CD4-positive, alpha-beta memory T cell (primary cell): ENCODE measurements around the gene PAF1. TPM values are rescaled to one million over a fixed set of nuclear protein-coding genes. Genes with fewer than 3 reads are reported as not detected.

Source experiments
- CTCF ChIA-PET: fragments of 350-600 bp; sonication (Branson Sonifier 250); formaldehyde crosslinking; loops from one replicate; lab custom pipeline; 2021; ENCODE audit warnings: inconsistent platforms; ENCODE audit not compliant: partially characterized antibody; lab: Charles Lee
- POLR2A ChIA-PET: fragments of 350-600 bp; sonication (Branson Sonifier 250); formaldehyde crosslinking; loops from one replicate; lab custom pipeline; 2021; ENCODE audit not compliant: partially characterized antibody; lab: Charles Lee
- DNase-seq, 5 donors: peaks; one replicate each; pipeline versions ENCODE4 v3.0.0 to v3.0.0-alpha.2; 2020 to 2022; ENCODE audit warnings: mixed read lengths in 1 of 5
- H3K27ac ChIP-seq: one replicate; pipeline ENCODE4 v1.7.0; 2013; ENCODE audit warnings: low read depth, low read length
- H3K27me3 ChIP-seq: 2 replicates; pipeline ENCODE4 v1.7.0; 2013; ENCODE audit warnings: mild to moderate bottlenecking, low read length, moderate library complexity; ENCODE audit not compliant: insufficient read depth
- H3K36me3 ChIP-seq: 2 replicates; pipeline ENCODE4 v1.7.0; 2013; ENCODE audit warnings: mild to moderate bottlenecking, low read length, moderate library complexity; ENCODE audit not compliant: insufficient read depth
- H3K4me1 ChIP-seq: 2 replicates; pipeline ENCODE4 v1.7.0; 2013; ENCODE audit warnings: mild to moderate bottlenecking, low read length, moderate library complexity; ENCODE audit not compliant: insufficient read depth
- H3K4me3 ChIP-seq, 2 donors: one replicate each; pipeline ENCODE4 v1.7.0; 2013; ENCODE audit warnings: low read length in 2 of 2, mild to moderate bottlenecking in 1 of 2
- H3K9me3 ChIP-seq, 2 donors: one replicate each; pipeline ENCODE4 v1.7.0; 2013; ENCODE audit warnings: low read length in 2 of 2, control low read depth in 1 of 2; ENCODE audit not compliant: control insufficient read depth in 1 of 2
- H3K27ac Mint-ChIP-seq, 7 donors: one replicate each; pipeline ENCODE4 v1.8.0; 2020 to 2021; ENCODE audit warnings: mixed read lengths in 7 of 7, mild to moderate bottlenecking in 6 of 7, inconsistent platforms in 3 of 7, moderate library complexity in 3 of 7
- H3K27me3 Mint-ChIP-seq, 2 donors: one replicate each; pipeline ENCODE4 v1.8.0; 2020 to 2021; ENCODE audit warnings: mixed read lengths in 2 of 2
- H3K36me3 Mint-ChIP-seq, 2 donors: one replicate each; pipeline ENCODE4 v1.8.0; 2020 to 2021; ENCODE audit warnings: mixed read lengths in 2 of 2, inconsistent platforms in 1 of 2, mild to moderate bottlenecking in 1 of 2
- H3K4me1 Mint-ChIP-seq, 4 donors: one replicate each; pipeline ENCODE4 v1.8.0; 2020 to 2021; ENCODE audit warnings: mixed read lengths in 4 of 4, mild to moderate bottlenecking in 1 of 4
- H3K4me3 Mint-ChIP-seq, 8 donors: one replicate each; pipeline ENCODE4 v1.8.0; 2020 to 2021; ENCODE audit warnings: mixed read lengths in 8 of 8, mild to moderate bottlenecking in 7 of 8, moderate library complexity in 6 of 8, inconsistent platforms in 3 of 8
- H3K9me3 Mint-ChIP-seq, 8 donors: one replicate each; pipeline ENCODE4 v1.8.0; 2020 to 2021; ENCODE audit warnings: mixed read lengths in 8 of 8, mild to moderate bottlenecking in 5 of 8, inconsistent platforms in 3 of 8, moderate library complexity in 1 of 8
- intact Hi-C: fragments of 100-400 bp; cut with micrococcal nuclease; formaldehyde crosslinking; loops from one replicate; pipeline ENCODE4 v1.15.1; 2023
- polyA plus RNA-seq, 2 donors: library from polyadenylated mRNA; unstranded; fragments of 300-500 nt; fragmentation: Illumina TruSeq; gene quantifications; one replicate each; pipeline ENCODE4 v1.2.3, GENCODE V29; 2021
- total RNA-seq, 2 experiments: library from RNA; stranded (reverse); gene quantifications; one replicate each; pipeline ENCODE4 v1.2.3, GENCODE V29; 2021

PAF1 gene
- total and polyA plus RNA-seq, 4 experiments from 2014 or later, result 21.5 to 53.8 (median 47.9) TPM

- peak overlapping the region; percentile 100 for H3K27ac ChIP-seq
- Mint-ChIP-seq H3K4me1 (peaks cover 25 to 58% (median 35%) of the 10 kb centered on the region in 4 donors), H3K4me3 (peak overlapping the region; percentile 75 to 98 (median 90)), H3K9me3 (peaks cover 0 to 10% (median 0%) of the 10 kb centered on the region in 8 donors), H3K36me3 (peaks cover 15 to 53% of the 10 kb centered on the region in 2 donors), H3K27me3 (peaks cover 0 to 7% of the 10 kb centered on the region in 2 donors), H3K27ac (peak overlapping the region; percentile 68 to 100 (median 87))
- H3K9me3 ChIP-seq, result no peaks in the 10 kb centered on the region
- H3K4me1 ChIP-seq, result peaks cover 32% of the 10 kb centered on the region
- peak in 1 of 5 donors; percentile 67 for DNase-seq
- intact Hi-C loops, result loop anchor here (1.0 kb wide), 8 partner anchors 12 to 291 kb away; partner anchors contain the start of genes EID2B, MED29, PAF1 and SAMD4B
- peaks cover 13% of the 10 kb centered on the region for H3K36me3 ChIP-seq
- peak overlapping the region; percentile 69 to 74 for H3K4me3 ChIP-seq
- no peaks in the 10 kb centered on the region for H3K27me3 ChIP-seq
- CTCF ChIA-PET, result interaction anchor here (2.3 kb wide), 1 partner anchor 16 kb away, joined by 215 read pairs; the partner anchor contains the start of genes MED29 and PAF1
- POLR2A ChIA-PET, result interaction anchor here (1.4 to 2.6 kb wide), 8 partner anchors 9 to 77 kb away, joined by 6 to 384 read pairs (median 20); partner anchors contain the start of genes GMFG, MED29, PAF1 and RPS16
Observed at GRCh38 chr19:39412867-39413271, 22.0 kb upstream of the PAF1 start.

- peaks cover 20 to 53% of the 10 kb centered on the region in 2 donors for H3K36me3 Mint-ChIP-seq
- H3K4me1 ChIP-seq, result peaks cover 32% of the 10 kb centered on the region
- peaks cover 18% of the 10 kb centered on the region for H3K36me3 ChIP-seq
- H3K9me3 Mint-ChIP-seq, result peaks cover 0 to 10% (median 0%) of the 10 kb centered on the region in 8 donors
- no peaks in the 10 kb centered on the region for H3K9me3 ChIP-seq
- H3K4me3 ChIP-seq, result peak within 1 kb of the TSS; percentile 69 to 74
- CTCF ChIA-PET, result interaction anchor here (1.0 to 2.3 kb wide), 10 partner anchors 15 to 291 kb away, joined by 3 to 215 read pairs (median 4); partner anchors contain the start of genes EID2B, GMFG, MED29 and PAF1
- intact Hi-C loops, result loop anchor here (1.0 kb wide), 8 partner anchors 11 to 290 kb away; partner anchors contain the start of genes EID2B, MED29, PAF1 and SAMD4B
- POLR2A ChIA-PET, result interaction anchor here (0.8 to 2.6 kb wide), 23 partner anchors 10 to 1158 kb away, joined by 3 to 384 read pairs (median 5); partner anchors contain the start of genes DYRK1B, GMFG, MED29 and PAF1
- H3K27ac Mint-ChIP-seq, result peak within 1 kb of the TSS; percentile 94 to 100 (median 99)
- peaks cover 0 to 7% of the 10 kb centered on the region in 2 donors for H3K27me3 Mint-ChIP-seq
- H3K4me3 Mint-ChIP-seq, result peak within 1 kb of the TSS; percentile 76 to 98 (median 90)
- H3K27me3 ChIP-seq, result no peaks in the 10 kb centered on the region
- DNase-seq, result peak; percentile 97 to 99 (median 98)
- H3K4me1 Mint-ChIP-seq, result peaks cover 25 to 60% (median 34%) of the 10 kb centered on the region in 4 donors
- peak within 1 kb of the TSS; percentile 100 for H3K27ac ChIP-seq
Observed at GRCh38 chr19:39412100-39412866, 21.4 kb upstream of the PAF1 start, which contains the start of gene PLEKHG2. TSS of gene PLEKHG2 (plus strand) at chr19:39412669. CDS start at chr19:39414087, 1,418 bp downstream.

- H3K27ac ChIP-seq, result peak overlapping the region; percentile 100
- H3K9me3 Mint-ChIP-seq, result peaks cover 0 to 15% (median 0%) of the 10 kb centered on the region in 8 donors
- CTCF ChIA-PET, result interaction anchor here (1.0 to 2.3 kb wide), 12 partner anchors 15 to 291 kb away, joined by 3 to 215 read pairs (median 4); partner anchors contain the start of genes EID2B, GMFG, MED29 and PAF1
- peak overlapping the region; percentile 75 to 98 (median 90) for H3K4me3 Mint-ChIP-seq
- H3K4me1 Mint-ChIP-seq, result peaks cover 25 to 65% (median 34%) of the 10 kb centered on the region in 4 donors
- DNase-seq, result peak; percentile 93 to 96 (median 93)
- POLR2A ChIA-PET, result interaction anchor here (0.8 to 2.6 kb wide), 23 partner anchors 10 to 1159 kb away, joined by 3 to 384 read pairs (median 5); partner anchors contain the start of genes DYRK1B, GMFG, MED29 and PAF1
- H3K4me1 ChIP-seq, result peaks cover 32% of the 10 kb centered on the region
- peaks cover 0 to 7% of the 10 kb centered on the region in 2 donors for H3K27me3 Mint-ChIP-seq
- H3K9me3 ChIP-seq, result no peaks in the 10 kb centered on the region
- peaks cover 22 to 58% of the 10 kb centered on the region in 2 donors for H3K36me3 Mint-ChIP-seq
- intact Hi-C loops, result loop anchor here (1.0 kb wide), 8 partner anchors 10 to 289 kb away; partner anchors contain the start of genes EID2B, MED29, PAF1 and SAMD4B
- peaks cover 18% of the 10 kb centered on the region for H3K36me3 ChIP-seq
- H3K4me3 ChIP-seq, result peak overlapping the region in 1 of 2 donors; percentile 74
- H3K27me3 ChIP-seq, result no peaks in the 10 kb centered on the region
- H3K27ac Mint-ChIP-seq, result peak overlapping the region; percentile 94 to 100 (median 99)
Observed at GRCh38 chr19:39411832-39412099, 20.9 kb upstream of the PAF1 start.

DNA sequence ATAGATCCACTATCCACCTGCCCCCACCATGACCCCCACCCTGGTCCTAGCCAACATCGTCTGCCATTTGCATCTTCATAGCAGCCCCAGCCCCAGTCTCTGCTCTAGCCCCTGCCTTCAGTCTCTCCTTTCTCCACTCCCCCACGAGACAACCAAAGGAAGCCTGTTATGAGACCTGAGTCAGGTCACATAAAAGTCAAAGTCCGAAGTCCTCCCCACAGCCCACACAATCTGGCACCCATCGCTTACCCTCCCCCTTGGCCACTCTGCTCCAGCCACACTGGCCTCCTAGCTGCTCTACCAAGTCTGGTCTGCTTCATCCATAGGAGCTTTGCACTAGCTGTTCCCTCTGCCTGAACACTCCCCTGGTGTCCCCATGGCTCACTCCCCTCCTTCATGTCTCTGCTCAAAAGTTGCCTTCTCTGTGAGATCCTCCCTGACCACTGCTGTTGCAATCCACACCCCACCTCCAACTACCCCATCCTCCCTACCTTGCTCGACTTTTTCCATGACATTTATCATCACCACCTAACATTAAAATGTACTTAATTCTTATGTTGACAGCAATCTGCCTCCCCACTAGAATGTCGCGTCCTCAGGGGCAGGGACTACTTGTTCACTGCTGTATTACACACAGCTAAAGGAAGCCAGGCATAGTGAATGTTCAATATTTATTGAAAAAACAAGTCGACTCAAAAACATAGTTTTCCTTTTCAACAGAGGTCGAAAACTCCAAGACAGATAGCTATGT lies 20.4 kb upstream of the PAF1 start:
- Mint-ChIP-seq H3K27me3 (peaks cover 0 to 7% of the 10 kb centered on the region in 2 donors), H3K36me3 (peaks cover 22 to 61% of the 10 kb centered on the region in 2 donors)

GRCh38 chr19:39410831-39411080 lies 19.9 kb upstream of the PAF1 start:
- Histone ChIP-seq H3K27me3 (no peaks in the 10 kb centered on the region), H3K4me3 (peak overlapping the region in 1 of 2 donors; percentile 68), H3K36me3 (peaks cover 18% of the 10 kb centered on the region), H3K27ac (peak overlapping the region; percentile 100), H3K9me3 (no peaks in the 10 kb centered on the region), H3K4me1 (peaks cover 38% of the 10 kb centered on the region)
- ChIA-PET CTCF (interaction anchor here (1.0 to 2.3 kb wide), 4 partner anchors 14 to 67 kb away, joined by 3 to 215 read pairs (median 9); partner anchors contain the start of genes MED29, PAF1 and RPS16), POLR2A (interaction anchor here (1.3 to 2.6 kb wide), 7 partner anchors 11 to 288 kb away, joined by 4 to 384 read pairs (median 19); partner anchors contain the start of genes MED29, PAF1, RPS16 and SAMD4B)
- H3K27ac Mint-ChIP-seq, result peak overlapping the region; percentile 94 to 100 (median 99)
- peaks cover 28 to 75% (median 39%) of the 10 kb centered on the region in 4 donors for H3K4me1 Mint-ChIP-seq
- DNase-seq, result no peak
- intact Hi-C loops, result no loop called here
- H3K27me3 Mint-ChIP-seq, result peaks cover 0 to 7% of the 10 kb centered on the region in 2 donors
- H3K4me3 Mint-ChIP-seq, result peak overlapping the region; percentile 75 to 98 (median 90)
- H3K36me3 Mint-ChIP-seq, result peaks cover 22 to 63% of the 10 kb centered on the region in 2 donors
- peaks cover 0 to 16% (median 0%) of the 10 kb centered on the region in 8 donors for H3K9me3 Mint-ChIP-seq

More for the DNA sequence above, 20.4 kb upstream of the PAF1 start:
- H3K27ac ChIP-seq, result peak overlapping the region; percentile 100
- peaks cover 18% of the 10 kb centered on the region for H3K36me3 ChIP-seq
- peaks cover 0 to 16% (median 0%) of the 10 kb centered on the region in 8 donors for H3K9me3 Mint-ChIP-seq
- peak overlapping the region; percentile 94 to 100 (median 99) for H3K27ac Mint-ChIP-seq
- peaks cover 26 to 70% (median 35%) of the 10 kb centered on the region in 4 donors for H3K4me1 Mint-ChIP-seq
- peak overlapping the region; percentile 75 to 98 (median 90) for H3K4me3 Mint-ChIP-seq
- DNase-seq, result peak in 2 of 5 donors; percentile 26 to 66
- peak overlapping the region in 1 of 2 donors; percentile 74 for H3K4me3 ChIP-seq
- ChIA-PET CTCF (interaction anchor here (1.0 to 2.3 kb wide), 12 partner anchors 14 to 290 kb away, joined by 3 to 215 read pairs (median 4); partner anchors contain the start of genes EID2B, GMFG, MED29 and PAF1), POLR2A (interaction anchor here (0.9 to 2.6 kb wide), 21 partner anchors 11 to 423 kb away, joined by 3 to 384 read pairs (median 5); partner anchors contain the start of genes DYRK1B, GMFG, MED29 and PAF1)
- intact Hi-C loops, result no loop called here
- no peaks in the 10 kb centered on the region for H3K9me3 ChIP-seq
- peaks cover 33% of the 10 kb centered on the region for H3K4me1 ChIP-seq
- no peaks in the 10 kb centered on the region for H3K27me3 ChIP-seq
